DOHH2 (cell line): ENCODE results near the gene MGAT5.

Experiments used
- EZH2phosphoT487 ChIP-seq: fragments of 200-600 bp; sonication (generic); IDR thresholded peaks from 2 replicates; pipeline ENCODE4 v1.6.1; 2017; ENCODE audit warnings: borderline replicate concordance, mild to moderate bottlenecking, antibody characterized with exemption, low read length, moderate library complexity, mixed read lengths
- TF ChIP-seq, protein P1 (sequence below): fragments of 200-600 bp; sonication (generic); IDR thresholded peaks from one replicate; pipeline ENCODE4 v1.5.1; 2014; ENCODE audit warnings: antibody characterized with exemption, mild to moderate bottlenecking, low read depth, low read length; ENCODE audit not compliant: poor library complexity, severe bottlenecking

DNA sequence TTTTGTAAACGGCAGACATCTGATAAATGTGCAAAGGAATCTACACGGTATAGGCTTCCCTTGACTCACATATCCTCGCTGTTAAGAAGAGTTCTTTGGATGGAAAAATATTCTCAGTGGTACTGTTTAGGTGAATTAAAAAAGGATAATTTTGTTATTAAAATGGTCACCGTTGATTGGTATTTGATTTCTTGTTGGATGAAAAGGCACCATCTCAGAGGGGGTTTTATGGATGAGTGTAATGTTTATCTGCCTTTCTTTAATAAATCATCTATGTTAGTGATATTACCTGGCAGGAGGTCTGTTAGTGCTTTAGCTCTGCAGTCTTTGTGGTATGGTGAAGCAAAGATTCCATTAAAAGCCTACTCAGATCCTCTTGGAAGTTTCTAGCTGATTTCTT lies 92.3 kb downstream of the MGAT5 start:
- TF ChIP-seq, protein P1, sequence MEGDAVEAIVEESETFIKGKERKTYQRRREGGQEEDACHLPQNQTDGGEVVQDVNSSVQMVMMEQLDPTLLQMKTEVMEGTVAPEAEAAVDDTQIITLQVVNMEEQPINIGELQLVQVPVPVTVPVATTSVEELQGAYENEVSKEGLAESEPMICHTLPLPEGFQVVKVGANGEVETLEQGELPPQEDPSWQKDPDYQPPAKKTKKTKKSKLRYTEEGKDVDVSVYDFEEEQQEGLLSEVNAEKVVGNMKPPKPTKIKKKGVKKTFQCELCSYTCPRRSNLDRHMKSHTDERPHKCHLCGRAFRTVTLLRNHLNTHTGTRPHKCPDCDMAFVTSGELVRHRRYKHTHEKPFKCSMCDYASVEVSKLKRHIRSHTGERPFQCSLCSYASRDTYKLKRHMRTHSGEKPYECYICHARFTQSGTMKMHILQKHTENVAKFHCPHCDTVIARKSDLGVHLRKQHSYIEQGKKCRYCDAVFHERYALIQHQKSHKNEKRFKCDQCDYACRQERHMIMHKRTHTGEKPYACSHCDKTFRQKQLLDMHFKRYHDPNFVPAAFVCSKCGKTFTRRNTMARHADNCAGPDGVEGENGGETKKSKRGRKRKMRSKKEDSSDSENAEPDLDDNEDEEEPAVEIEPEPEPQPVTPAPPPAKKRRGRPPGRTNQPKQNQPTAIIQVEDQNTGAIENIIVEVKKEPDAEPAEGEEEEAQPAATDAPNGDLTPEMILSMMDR = no peak
- no peak for TF ChIP-seq EZH2phosphoT487
